Immature natural killer cell (primary cell): ENCODE results near the gene KLHL22. TPM values are rescaled to one million over a fixed set of nuclear protein-coding genes. Genes with fewer than 3 reads are reported as not detected.
"Not testable (repeated sequence)": the region's sequence is repeated elsewhere in the genome, so short reads cannot be mapped to it uniquely, and the experiment has no call there.

ENCODE experiments used
- DNase-seq, 3 donors: peaks; one replicate each; pipeline ENCODE4 v3.0.0; 2022; ENCODE audit warnings: mixed read lengths in 1 of 3
- H3K27ac Mint-ChIP-seq, 6 donors: one replicate each; pipeline ENCODE4 v1.8.0; 2020; ENCODE audit warnings: mixed read lengths in 6 of 6, mild to moderate bottlenecking in 5 of 6, inconsistent platforms in 4 of 6, moderate library complexity in 3 of 6
- H3K27me3 Mint-ChIP-seq, 3 donors: one replicate each; pipeline ENCODE4 v1.8.0; 2020 to 2021; ENCODE audit warnings: low read depth in 3 of 3, mild to moderate bottlenecking in 3 of 3, mixed read lengths in 3 of 3, moderate library complexity in 3 of 3, inconsistent platforms in 1 of 3
- H3K36me3 Mint-ChIP-seq, 3 donors: one replicate each; pipeline ENCODE4 v1.8.0; 2020; ENCODE audit warnings: mixed read lengths in 3 of 3, inconsistent platforms in 2 of 3, mild to moderate bottlenecking in 2 of 3
- H3K4me1 Mint-ChIP-seq, 2 donors: one replicate each; pipeline ENCODE4 v1.8.0; 2020; ENCODE audit warnings: inconsistent platforms in 2 of 2, mild to moderate bottlenecking in 2 of 2, mixed read lengths in 2 of 2, moderate library complexity in 1 of 2
- H3K4me3 Mint-ChIP-seq, 5 donors: one replicate each; pipeline ENCODE4 v1.8.0; 2020; ENCODE audit warnings: mild to moderate bottlenecking in 5 of 5, mixed read lengths in 5 of 5, inconsistent platforms in 3 of 5, moderate library complexity in 3 of 5
- H3K9me3 Mint-ChIP-seq, 6 donors: one replicate each; pipeline ENCODE4 v1.8.0; 2020; ENCODE audit warnings: mild to moderate bottlenecking in 6 of 6, mixed read lengths in 6 of 6, inconsistent platforms in 4 of 6, moderate library complexity in 3 of 6
- polyA plus RNA-seq, 3 donors: library from polyadenylated mRNA; unstranded; fragments of 300-500 nt; fragmentation: Illumina TruSeq; gene quantifications; one replicate each; pipeline ENCODE4 v1.2.3, GENCODE V29; 2021

KLHL22 gene
- polyA plus RNA-seq, 3 donors from 2014 or later, result 12.8 to 26.3 (median 26.1) TPM

DNA sequence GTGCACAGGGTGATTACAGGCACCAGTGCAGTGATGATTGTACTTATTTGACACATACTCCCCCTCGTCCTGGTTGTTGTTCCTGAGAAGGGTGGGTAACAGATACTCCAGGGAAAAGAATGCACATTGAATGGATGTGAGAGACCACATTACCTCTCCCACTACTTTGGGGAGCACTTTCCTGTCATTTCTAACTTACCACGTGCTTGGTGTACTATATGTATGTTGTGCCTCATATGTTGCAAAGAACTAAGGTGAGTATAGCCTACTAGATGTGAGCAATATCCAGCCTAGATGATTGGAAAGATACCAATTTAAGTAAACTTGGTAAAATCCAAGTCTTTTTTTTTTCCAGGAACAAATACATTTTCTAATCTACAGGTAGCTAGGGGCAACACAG lies 43.7 kb downstream of the KLHL22 start:
- no peak for DNase-seq
- peaks cover 0 to 1% (median 0%) of the 10 kb centered on the region in 3 donors for H3K27me3 Mint-ChIP-seq
- no peaks in the 10 kb centered on the region for H3K9me3 Mint-ChIP-seq
- H3K27ac Mint-ChIP-seq, result no peak overlapping the region
- H3K36me3 Mint-ChIP-seq, result peaks cover 15 to 42% (median 21%) of the 10 kb centered on the region in 3 donors
- H3K4me3 Mint-ChIP-seq, result no peak overlapping the region
- H3K4me1 Mint-ChIP-seq, result peaks cover 11 to 12% of the 10 kb centered on the region in 2 donors

DNA sequence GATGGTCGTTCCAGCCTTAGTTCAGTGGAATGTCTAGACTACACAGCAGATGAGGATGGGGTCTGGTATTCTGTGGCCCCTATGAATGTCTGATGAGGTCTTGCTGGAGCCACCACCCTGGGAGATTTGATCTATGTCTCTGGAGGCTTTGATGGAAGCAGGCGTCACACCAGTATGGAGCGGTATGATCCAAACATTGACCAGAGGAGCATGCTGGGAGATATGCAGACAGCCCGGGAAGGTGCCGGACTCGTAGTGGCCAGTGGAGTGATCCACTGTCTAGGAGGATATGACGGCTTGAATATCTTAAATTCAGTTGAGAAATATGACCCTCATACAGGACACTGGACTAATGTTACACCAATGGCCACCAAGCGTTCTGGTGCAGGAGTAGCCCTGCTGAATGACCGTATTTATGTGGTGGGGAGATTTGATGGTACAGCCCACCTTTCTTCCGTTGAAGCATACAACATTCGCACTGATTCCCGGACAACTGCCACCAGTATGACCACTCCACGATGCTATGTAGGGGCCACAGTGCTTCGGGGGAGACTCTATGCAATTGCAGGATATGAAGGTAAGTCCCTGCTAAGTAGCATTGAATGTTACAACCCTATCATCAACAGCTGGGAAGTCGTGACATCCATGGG lies 44.3 kb downstream of the KLHL22 start:
- H3K36me3 Mint-ChIP-seq, result peaks cover 15 to 42% (median 26%) of the 10 kb centered on the region in 3 donors
- H3K27ac Mint-ChIP-seq, H3K27me3 Mint-ChIP-seq, H3K4me1 Mint-ChIP-seq, H3K9me3 Mint-ChIP-seq, DNase-seq, H3K4me3 Mint-ChIP-seq: not testable (repeated sequence)

DNA sequence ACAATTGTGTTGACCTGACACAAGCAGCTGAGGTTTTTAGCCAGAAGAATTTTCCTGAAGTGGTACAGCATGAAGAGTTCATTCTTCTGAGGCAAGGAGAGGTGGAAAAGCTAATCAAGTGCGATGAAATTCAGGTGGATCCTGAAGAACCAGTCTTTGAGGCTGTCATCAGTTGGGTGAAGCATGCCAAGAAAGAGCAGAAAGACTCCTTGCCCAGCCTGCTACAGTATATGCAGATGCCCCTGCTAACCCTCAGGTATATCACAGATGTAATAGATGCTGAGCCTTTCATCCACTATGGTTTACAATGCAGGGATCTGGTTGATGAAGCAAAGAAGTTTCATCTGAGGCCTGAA lies 45.1 kb downstream of the KLHL22 start:
- Mint-ChIP-seq H3K36me3 (peaks cover 11 to 36% (median 26%) of the 10 kb centered on the region in 3 donors), H3K4me3 (no peak overlapping the region), H3K4me1 (no peaks in the 10 kb centered on the region), H3K9me3 (no peaks in the 10 kb centered on the region), H3K27ac (no peak overlapping the region), H3K27me3 (peaks cover 0 to 1% (median 0%) of the 10 kb centered on the region in 3 donors)
- no peak for DNase-seq

DNA sequence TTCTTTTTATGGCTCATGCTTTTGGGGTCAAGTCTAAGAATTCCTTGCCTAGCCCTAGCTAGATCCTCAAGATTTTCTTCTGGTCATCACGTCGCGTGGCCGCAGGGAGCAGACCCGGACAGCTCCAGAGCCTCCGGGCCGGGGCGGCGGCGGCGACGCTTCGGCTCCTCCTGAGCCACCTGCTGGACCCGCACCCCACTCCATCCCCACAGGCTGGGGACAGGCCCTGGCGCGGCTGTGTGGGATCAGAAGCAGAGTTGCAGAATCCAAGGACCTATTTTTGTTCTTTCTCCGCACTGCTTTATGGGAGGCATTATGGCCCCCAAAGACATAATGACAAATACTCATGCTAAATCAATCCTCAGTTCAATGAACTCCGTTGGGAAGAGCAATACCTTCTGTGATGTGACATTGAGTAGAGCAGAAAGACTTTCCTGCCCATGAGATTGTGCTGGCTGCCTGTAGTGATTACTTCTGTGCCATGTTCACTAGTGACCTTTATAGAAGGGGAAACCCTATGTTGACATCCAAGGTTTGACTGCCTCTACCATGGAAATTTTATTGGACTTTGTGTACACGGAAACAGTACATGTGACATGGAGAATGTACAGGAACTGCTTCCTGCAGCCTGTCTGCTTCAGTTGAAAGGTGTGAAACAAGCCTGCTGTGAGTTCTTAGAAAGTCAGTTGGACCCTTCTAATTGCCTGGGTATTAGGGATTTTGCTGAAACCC lies 45.6 kb downstream of the KLHL22 start:
- Mint-ChIP-seq H3K4me3 (no peak overlapping the region), H3K27ac (no peak overlapping the region), H3K27me3 (peaks cover 0 to 1% (median 0%) of the 10 kb centered on the region in 3 donors), H3K9me3 (no peaks in the 10 kb centered on the region), H3K4me1 (no peaks in the 10 kb centered on the region), H3K36me3 (peaks cover 11 to 33% (median 26%) of the 10 kb centered on the region in 3 donors)
- DNase-seq, result no peak

DNA sequence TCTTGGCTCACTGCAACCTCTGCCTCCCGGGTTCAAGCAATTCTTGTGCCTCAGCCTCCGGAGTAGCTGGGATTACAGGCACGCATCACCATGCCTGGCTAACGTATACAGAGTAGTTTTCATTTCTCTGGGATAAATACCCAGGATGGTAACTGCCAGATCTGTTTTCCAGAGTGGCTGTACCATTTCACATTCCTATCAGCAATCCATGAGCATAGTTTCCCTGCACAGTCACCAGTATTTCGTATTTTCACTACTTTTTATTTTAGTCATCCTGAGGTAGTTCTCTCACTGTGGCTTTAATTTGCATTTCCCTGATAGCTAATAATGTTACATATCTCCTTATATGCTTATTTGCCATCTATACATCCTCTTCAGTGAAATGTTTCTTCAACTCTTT lies 47.0 kb downstream of the KLHL22 start:
- Mint-ChIP-seq H3K27me3 (no peaks in the 10 kb centered on the region), H3K9me3 (no peaks in the 10 kb centered on the region), H3K4me3 (no peak overlapping the region), H3K4me1 (no peaks in the 10 kb centered on the region), H3K27ac (no peak overlapping the region), H3K36me3 (peaks cover 14 to 43% (median 30%) of the 10 kb centered on the region in 3 donors)
- no peak for DNase-seq

DNA sequence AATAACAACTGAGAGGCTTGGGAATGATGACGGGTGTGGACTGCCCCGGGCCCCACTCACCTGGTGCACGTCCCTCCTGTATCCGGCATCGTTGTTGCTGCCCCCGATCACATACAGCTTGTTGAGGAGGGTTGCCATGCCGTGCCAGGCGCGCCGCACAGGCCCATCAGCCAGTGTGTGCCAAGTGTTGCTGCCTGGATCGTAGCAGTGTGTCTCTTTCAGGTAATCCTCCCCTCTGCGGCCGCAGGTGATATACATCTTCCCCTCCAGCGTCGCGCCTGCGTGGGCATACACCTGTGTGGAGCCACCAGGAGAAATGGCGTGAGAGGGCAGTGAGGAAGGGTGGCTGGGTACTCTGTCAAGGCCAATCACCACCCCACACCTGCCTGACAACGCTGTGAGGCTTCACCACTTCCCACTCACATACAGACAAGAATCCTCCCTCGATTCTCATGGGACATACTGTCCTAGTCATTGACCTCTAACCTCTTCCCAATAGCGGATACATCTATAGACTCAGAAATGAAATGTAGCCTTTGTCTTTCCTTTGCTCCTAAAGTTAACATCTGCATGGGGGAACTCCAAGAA lies 49.1 kb downstream of the KLHL22 start:
- no peaks in the 10 kb centered on the region for H3K9me3 Mint-ChIP-seq
- no peak overlapping the region for H3K4me3 Mint-ChIP-seq
- peak overlapping the region in 1 of 6 donors; percentile 22 for H3K27ac Mint-ChIP-seq

DNA sequence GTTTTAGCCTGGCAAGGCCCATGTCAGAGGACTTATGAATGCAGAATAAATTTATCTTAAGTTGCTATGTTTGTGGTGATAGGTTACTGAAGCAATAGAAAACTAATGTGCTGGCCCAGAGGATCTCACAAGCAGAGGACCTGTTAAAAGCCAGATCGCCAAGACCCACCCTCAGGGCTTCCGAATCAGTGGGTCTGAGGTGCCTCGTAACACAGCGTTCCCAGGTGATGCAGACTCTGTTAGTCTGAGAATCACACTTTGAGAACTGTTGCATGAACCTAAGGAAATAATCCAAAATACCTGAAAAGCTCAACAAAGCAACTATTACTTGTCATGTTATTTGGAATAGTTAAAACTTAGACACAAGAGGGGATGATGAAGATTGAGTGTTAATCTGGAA lies 51.3 kb downstream of the KLHL22 start:
- Mint-ChIP-seq H3K9me3 (no peaks in the 10 kb centered on the region), H3K27ac (no peak overlapping the region), H3K36me3 (peaks cover 6 to 31% (median 23%) of the 10 kb centered on the region in 3 donors), H3K27me3 (peaks cover 0 to 3% (median 0%) of the 10 kb centered on the region in 3 donors), H3K4me1 (peaks cover 0 to 2% of the 10 kb centered on the region in 2 donors), H3K4me3 (no peak overlapping the region)
- DNase-seq, result no peak

More for the DNA sequence above, 49.1 kb downstream of the KLHL22 start:
- DNase-seq, result no peak
- H3K36me3 Mint-ChIP-seq, result peaks cover 7 to 41% (median 29%) of the 10 kb centered on the region in 3 donors
- no peaks in the 10 kb centered on the region for H3K4me1 Mint-ChIP-seq
- H3K27me3 Mint-ChIP-seq, result peaks cover 0 to 3% (median 0%) of the 10 kb centered on the region in 3 donors

DNA sequence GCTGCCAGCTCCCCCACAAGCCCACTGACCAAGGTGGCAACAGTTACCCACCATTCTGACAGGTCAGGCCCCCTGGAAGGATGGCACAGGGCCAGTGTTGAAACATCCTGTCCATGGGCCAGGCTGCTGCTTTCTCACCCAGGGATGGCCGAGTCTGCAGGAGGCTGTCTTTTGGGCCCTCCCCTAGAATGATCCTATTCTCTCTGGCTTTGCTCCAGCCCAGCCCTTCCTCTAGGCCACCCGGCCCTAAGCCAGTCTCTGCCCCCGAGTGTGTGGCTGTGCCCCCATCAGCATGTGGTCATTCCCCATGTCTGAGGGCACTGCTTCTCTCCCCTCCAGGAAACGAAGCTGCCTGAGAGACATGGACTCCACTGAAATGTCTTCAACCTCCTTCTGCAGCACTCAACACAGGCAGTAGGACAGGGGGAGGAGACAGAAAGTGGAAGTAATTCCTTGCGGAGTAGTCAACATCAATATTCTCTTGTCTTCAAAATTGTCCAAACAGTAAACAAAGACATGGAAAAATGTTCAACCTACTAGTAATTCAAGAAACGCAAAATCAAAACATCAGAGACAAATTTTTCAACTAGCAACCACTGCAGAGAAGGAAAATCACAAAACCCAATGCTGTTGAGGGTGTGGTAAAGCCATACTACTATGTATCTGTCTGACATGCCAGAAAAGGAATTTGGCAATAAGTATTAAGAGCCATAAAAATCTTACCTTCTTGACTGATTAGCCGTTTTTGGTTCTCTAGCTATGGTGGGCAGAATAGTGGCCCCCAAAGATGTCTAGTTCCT lies 52.9 kb downstream of the KLHL22 start:
- Mint-ChIP-seq H3K4me1 (peaks cover 4 to 6% of the 10 kb centered on the region in 2 donors), H3K36me3 (peaks cover 6 to 31% (median 23%) of the 10 kb centered on the region in 3 donors), H3K9me3 (no peaks in the 10 kb centered on the region), H3K27ac (peak overlapping the region in 1 of 6 donors; percentile 13), H3K4me3 (no peak overlapping the region), H3K27me3 (peaks cover 0 to 5% (median 2%) of the 10 kb centered on the region in 3 donors)
- no peak for DNase-seq

DNA sequence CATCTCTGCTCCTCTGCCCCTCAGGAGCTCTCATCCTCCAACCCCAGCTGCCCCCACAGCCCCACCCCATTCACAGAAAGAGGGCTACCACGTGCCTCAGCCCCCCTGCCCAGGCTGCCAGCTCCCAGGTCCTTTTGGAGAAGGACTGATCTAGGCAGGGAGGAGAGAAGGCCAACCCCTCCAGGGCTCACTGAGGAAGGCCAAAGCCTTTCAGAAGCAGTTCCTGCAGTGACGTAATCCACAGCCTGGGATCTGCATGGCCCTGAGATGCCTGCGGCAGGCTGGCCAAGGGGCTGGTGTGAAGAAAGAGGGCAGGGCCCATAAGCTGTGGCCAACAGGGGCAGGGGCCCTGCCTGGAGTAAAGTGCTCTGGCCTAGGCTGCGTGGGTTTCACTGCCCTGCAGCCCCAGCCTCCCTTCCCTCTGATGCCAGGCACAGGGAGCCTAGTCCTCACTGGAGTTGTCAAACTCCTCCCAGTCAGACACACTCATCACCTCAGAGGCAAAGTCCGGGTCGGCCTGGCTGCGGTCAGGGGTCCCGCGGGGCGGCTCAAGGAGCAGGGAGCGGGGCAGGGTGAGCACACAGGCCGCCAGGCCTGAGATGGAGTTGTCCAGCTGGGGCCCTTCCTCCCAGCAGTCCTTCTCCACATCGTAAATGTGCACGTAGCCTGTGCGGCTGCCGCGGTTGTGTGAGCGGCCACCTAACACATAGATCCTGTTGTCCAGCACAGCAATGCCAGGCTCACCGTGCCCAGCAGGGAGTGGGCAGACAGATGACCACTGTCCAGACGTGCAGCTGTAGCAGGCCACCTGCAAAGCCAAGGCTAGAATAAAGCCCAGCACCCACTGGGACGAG lies 53.7 kb downstream of the KLHL22 start:
- Mint-ChIP-seq H3K9me3 (no peaks in the 10 kb centered on the region), H3K36me3 (peaks cover 6 to 28% (median 19%) of the 10 kb centered on the region in 3 donors), H3K4me1 (peaks cover 9 to 11% of the 10 kb centered on the region in 2 donors), H3K27me3 (peaks cover 3 to 8% (median 5%) of the 10 kb centered on the region in 3 donors), H3K4me3 (no peak overlapping the region), H3K27ac (no peak overlapping the region)
- DNase-seq, result no peak

DNA sequence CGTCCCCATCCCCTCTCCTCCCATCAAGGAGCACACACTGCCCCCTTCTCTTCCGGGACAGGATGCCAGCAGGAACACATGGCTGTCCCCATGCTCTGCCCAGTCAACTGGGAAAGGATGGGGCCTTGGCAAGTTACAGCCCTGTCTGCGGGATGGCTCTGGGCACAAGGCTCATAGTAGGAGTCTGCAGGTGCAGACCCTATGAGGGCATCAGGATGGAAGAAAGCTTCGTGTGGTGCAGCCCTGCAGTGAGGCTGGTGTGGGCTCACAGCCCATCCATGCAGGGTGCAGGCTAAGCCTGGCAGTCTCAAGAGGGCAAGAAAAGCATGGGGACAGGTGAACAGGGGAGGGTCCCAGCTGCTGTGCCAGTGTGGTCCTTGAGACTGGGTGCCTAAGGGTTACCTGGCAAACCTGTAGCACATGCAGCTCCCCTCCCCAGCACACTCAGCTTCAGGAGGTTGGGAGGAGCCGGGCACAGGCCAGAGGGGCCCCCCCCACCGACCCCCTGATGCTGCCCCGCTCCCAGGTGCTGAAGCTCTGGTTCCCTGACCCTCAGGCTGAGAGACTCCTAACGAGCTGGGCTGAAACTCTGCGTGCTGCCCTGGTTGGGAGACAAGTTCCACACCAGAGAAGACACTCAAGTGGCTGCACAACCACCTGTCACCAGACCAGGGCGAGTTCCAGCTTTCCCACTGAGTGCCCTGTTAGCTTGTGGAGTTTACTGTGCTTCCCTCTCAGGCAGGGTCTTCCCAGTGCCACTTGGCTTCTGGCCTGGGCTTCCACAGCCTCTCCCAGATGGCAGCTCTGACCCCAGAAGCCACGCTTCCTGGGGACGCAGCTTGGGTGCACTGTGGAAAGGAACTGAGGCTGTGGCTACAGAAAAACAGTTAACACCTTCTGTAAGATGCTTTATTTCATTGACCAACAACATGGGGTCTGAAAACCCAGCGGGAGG lies 54.7 kb downstream of the KLHL22 start:
- Mint-ChIP-seq H3K4me1 (peaks cover 11 to 12% of the 10 kb centered on the region in 2 donors), H3K27ac (no peak overlapping the region), H3K9me3 (no peaks in the 10 kb centered on the region), H3K27me3 (peaks cover 6 to 10% (median 9%) of the 10 kb centered on the region in 3 donors), H3K4me3 (no peak overlapping the region), H3K36me3 (peaks cover 6 to 22% (median 15%) of the 10 kb centered on the region in 3 donors)
- DNase-seq, result no peak

DNA sequence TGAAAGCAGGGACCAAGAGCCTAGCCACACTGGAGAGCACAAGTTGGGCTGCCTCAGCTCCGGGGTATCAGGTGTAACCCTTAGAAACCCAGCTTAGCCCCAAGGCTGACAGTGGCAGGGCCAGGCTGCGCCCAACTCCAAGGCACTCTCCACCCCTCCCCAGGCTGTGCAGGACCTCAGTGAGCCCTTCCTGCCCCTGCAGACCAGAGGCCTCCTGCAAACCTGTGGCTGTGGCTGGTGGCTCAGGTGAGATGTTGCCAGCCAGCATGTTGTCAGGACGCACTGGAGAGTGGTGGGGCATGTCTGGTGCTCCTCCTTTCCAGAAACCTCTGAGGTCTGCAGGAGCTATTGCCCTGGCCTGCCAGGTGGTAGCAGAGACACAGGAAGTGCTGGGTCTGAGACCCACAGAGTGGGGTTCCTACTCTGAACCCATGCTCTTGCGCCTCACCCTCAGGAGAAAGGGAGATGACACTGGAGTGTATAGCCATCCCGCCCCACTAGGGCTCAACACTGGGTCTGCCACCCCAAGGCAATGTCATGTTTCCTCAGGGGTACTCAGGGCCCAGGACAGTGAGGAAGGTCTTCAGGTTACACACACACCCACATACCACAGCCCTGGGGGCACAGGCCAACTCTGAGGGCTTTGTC lies 55.5 kb downstream of the KLHL22 start:
- peaks cover 11 to 16% of the 10 kb centered on the region in 2 donors for H3K4me1 Mint-ChIP-seq
- H3K4me3 Mint-ChIP-seq, result no peak overlapping the region
- no peak overlapping the region for H3K27ac Mint-ChIP-seq
- no peak for DNase-seq
- H3K27me3 Mint-ChIP-seq, result peaks cover 10 to 18% (median 16%) of the 10 kb centered on the region in 3 donors
- peaks cover 6 to 22% (median 19%) of the 10 kb centered on the region in 3 donors for H3K36me3 Mint-ChIP-seq
- no peaks in the 10 kb centered on the region for H3K9me3 Mint-ChIP-seq
